HEK293 (cell line): ENCODE results near the gene ITFG2.
"Not testable (repeated sequence)": the region's sequence is repeated elsewhere in the genome, so short reads cannot be mapped to it uniquely, and the experiment has no call there.

Experiments
- CTCF ChIA-PET: fragments of 350-600 bp; formaldehyde crosslinking; extraction: SDS; loops from one replicate; lab custom pipeline; 2021; ENCODE audit warnings: antibody characterized with exemption; lab: Yijun Ruan, JAX
- POLR2A ChIA-PET: fragments of 300-600 bp; formaldehyde crosslinking; extraction: SDS; loops from one replicate; lab custom pipeline; 2020; ENCODE audit warnings: antibody characterized with exemption, inconsistent platforms; lab: Yijun Ruan, JAX
- H3K27ac ChIP-seq: fragments of 200-500 bp; sonication (Bioruptor generic); 2 replicates; pipeline ENCODE4 v1.5.1; 2014; ENCODE audit warnings: low read depth, low read length, control low read depth, inconsistent platforms; ENCODE audit errors: extremely low read depth
- H3K36me3 ChIP-seq, 2 experiments: fragments of 200-500 bp in 1 of 2; sonication (Bioruptor generic) in 1 of 2; 1 replicate in 1 of 2; 2 replicates in 1 of 2; pipeline ENCODE4 v1.5.1; 2014 to 2017; ENCODE audit warnings: inconsistent platforms in 2 of 2, low read length in 2 of 2; ENCODE audit not compliant: control insufficient read depth in 2 of 2, insufficient read depth in 1 of 2
- H3K4me1 ChIP-seq: fragments of 200-500 bp; sonication (Bioruptor generic); 2 replicates; pipeline ENCODE4 v1.5.1; 2014; ENCODE audit warnings: mild to moderate bottlenecking, low read length, inconsistent platforms; ENCODE audit not compliant: control insufficient read depth, insufficient read depth
- H3K4me3 ChIP-seq: 2 replicates; pipeline ENCODE4 v1.5.1; 2011; ENCODE audit warnings: low read depth, mild to moderate bottlenecking, control low read depth, low read length, moderate library complexity
- H3K9me3 ChIP-seq: fragments of 200-500 bp; sonication (Bioruptor generic); 2 replicates; pipeline ENCODE4 v1.5.1; 2014; ENCODE audit warnings: low read depth, low read length, inconsistent platforms; ENCODE audit not compliant: control insufficient read depth, insufficient read depth
- KLF1 ChIP-seq: fragments of 450-650 bp; formaldehyde crosslinking; IDR thresholded peaks from 2 replicates; pipeline ENCODE4 v1.5.1; 2016; ENCODE audit warnings: missing biosample characterization, missing genetic modification characterization
- ZNF121 ChIP-seq: fragments of 450-650 bp; formaldehyde crosslinking; IDR thresholded peaks from 2 replicates; pipeline ENCODE4 v1.5.1; 2016; ENCODE audit warnings: missing biosample characterization, missing genetic modification characterization
- ZNF133 ChIP-seq: fragments of 450-650 bp; formaldehyde crosslinking; IDR thresholded peaks from 2 replicates; pipeline ENCODE4 v1.5.1; 2016; ENCODE audit warnings: missing biosample characterization, missing genetic modification characterization
- ZNF175 ChIP-seq: fragments of 450-650 bp; formaldehyde crosslinking; IDR thresholded peaks from 2 replicates; pipeline ENCODE4 v1.5.1; 2016; ENCODE audit warnings: missing biosample characterization, missing genetic modification characterization
- ZNF274 ChIP-seq, 2 experiments: fragments of 200-500 bp in 1 of 2; fragments of 450-650 bp in 1 of 2; sonication (Bioruptor generic) in 1 of 2; formaldehyde crosslinking in 1 of 2; IDR thresholded peaks; 2 replicates each; pipeline versions ENCODE4 v1.5.1 to v1.6.1; 2014 to 2016; ENCODE audit warnings: borderline replicate concordance in 1 of 2, inconsistent platforms in 1 of 2, low read length in 1 of 2, missing biosample characterization in 1 of 2, missing genetic modification characterization in 1 of 2
- ZNF366 ChIP-seq: fragments of 450-650 bp; formaldehyde crosslinking; conservative IDR thresholded peaks from 2 replicates; pipeline ENCODE4 v1.5.1; 2016; ENCODE audit warnings: missing biosample characterization, missing genetic modification characterization
- ZNF664 ChIP-seq: fragments of 450-650 bp; formaldehyde crosslinking; IDR thresholded peaks from 2 replicates; pipeline ENCODE4 v1.5.1; 2016; ENCODE audit warnings: missing biosample characterization, missing genetic modification characterization
- ZNF701 ChIP-seq: fragments of 450-650 bp; formaldehyde crosslinking; IDR thresholded peaks from 2 replicates; pipeline ENCODE4 v1.5.1; 2016; ENCODE audit warnings: missing biosample characterization, missing genetic modification characterization
- ZNF768 ChIP-seq: fragments of 450-650 bp; formaldehyde crosslinking; IDR thresholded peaks from 2 replicates; pipeline ENCODE4 v1.5.1; 2018; ENCODE audit warnings: missing biosample characterization, mild to moderate bottlenecking, missing genetic modification characterization
- ZNF830 ChIP-seq: fragments of 450-650 bp; IDR thresholded peaks from 2 replicates; pipeline ENCODE4 v1.5.0; 2018; ENCODE audit warnings: missing biosample characterization, missing genetic modification characterization, low read depth, mild to moderate bottlenecking, moderate library complexity
- TF ChIP-seq, protein P1 (sequence below): fragments of 450-650 bp; formaldehyde crosslinking; conservative IDR thresholded peaks from 2 replicates; pipeline ENCODE4 v1.5.1; 2016; ENCODE audit warnings: low read depth, missing biosample characterization, missing genetic modification characterization
- TF ChIP-seq, protein P2 (sequence below): fragments of 450-650 bp; formaldehyde crosslinking; IDR thresholded peaks from 2 replicates; pipeline ENCODE4 v1.5.1; 2016; ENCODE audit warnings: missing biosample characterization, missing genetic modification characterization
- TF ChIP-seq, protein P3 (sequence below): fragments of 450-650 bp; formaldehyde crosslinking; IDR thresholded peaks from 2 replicates; pipeline ENCODE4 v1.5.1; 2016; ENCODE audit warnings: missing biosample characterization, missing genetic modification characterization

The ITFG2 gene

DNA sequence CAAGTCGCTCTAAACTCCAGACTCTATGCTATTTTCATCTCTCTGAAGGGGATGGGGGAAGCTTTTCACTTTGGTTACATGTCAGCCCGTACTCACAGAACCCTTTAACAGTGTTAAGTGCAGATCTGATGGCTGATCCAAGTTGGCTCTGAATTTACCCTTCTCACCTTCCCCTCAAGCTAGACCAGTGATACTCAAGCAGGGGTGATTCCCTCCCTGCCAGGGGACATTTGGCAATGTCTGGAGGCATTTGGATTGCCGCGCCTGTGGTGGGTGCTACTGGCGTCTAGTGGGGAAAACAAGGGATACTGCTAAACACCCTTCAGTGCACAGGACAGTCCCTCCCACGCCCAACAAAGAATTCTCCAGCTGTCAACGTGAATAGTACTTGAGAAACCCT is 50.4 kb downstream of the ITFG2 start (continued):
- TF ChIP-seq, protein P1, sequence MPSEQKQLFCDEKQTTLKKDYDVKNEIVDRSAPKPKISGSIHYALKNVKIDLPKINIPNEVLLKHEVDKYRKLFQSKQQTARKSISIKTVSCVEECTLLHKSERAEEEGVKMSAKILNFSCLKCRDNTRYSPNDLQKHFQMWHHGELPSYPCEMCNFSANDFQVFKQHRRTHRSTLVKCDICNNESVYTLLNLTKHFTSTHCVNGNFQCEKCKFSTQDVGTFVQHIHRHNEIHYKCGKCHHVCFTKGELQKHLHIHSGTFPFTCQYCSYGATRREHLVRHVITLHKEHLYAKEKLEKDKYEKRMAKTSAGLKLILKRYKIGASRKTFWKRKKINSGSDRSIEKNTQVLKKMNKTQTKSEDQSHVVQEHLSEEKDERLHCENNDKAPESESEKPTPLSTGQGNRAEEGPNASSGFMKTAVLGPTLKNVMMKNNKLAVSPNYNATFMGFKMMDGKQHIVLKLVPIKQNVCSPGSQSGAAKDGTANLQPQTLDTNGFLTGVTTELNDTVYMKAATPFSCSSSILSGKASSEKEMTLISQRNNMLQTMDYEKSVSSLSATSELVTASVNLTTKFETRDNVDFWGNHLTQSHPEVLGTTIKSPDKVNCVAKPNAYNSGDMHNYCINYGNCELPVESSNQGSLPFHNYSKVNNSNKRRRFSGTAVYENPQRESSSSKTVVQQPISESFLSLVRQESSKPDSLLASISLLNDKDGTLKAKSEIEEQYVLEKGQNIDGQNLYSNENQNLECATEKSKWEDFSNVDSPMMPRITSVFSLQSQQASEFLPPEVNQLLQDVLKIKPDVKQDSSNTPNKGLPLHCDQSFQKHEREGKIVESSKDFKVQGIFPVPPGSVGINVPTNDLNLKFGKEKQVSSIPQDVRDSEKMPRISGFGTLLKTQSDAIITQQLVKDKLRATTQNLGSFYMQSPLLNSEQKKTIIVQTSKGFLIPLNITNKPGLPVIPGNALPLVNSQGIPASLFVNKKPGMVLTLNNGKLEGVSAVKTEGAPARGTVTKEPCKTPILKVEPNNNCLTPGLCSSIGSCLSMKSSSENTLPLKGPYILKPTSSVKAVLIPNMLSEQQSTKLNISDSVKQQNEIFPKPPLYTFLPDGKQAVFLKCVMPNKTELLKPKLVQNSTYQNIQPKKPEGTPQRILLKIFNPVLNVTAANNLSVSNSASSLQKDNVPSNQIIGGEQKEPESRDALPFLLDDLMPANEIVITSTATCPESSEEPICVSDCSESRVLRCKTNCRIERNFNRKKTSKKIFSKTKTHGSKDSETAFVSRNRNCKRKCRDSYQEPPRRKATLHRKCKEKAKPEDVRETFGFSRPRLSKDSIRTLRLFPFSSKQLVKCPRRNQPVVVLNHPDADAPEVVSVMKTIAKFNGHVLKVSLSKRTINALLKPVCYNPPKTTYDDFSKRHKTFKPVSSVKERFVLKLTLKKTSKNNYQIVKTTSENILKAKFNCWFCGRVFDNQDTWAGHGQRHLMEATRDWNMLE = no peak
- TF ChIP-seq ZNF366 = no peak
- no peak for TF ChIP-seq ZNF664 (tag by site-specific recombination)
- TF ChIP-seq, protein P2, sequence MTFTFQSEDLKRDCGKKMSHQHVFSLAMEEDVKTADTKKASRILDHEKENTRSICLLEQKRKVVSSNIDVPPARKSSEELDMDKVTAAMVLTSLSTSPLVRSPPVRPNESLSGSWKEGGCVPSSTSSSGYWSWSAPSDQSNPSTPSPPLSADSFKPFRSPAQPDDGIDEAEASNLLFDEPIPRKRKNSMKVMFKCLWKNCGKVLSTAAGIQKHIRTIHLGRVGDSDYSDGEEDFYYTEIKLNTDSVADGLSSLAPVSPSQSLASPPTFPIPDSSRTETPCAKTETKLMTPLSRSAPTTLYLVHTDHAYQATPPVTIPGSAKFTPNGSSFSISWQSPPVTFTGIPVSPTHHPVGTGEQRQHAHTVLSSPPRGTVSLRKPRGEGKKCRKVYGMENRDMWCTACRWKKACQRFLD (tag by site-specific recombination) = no peak
- TF ChIP-seq, protein P3, sequence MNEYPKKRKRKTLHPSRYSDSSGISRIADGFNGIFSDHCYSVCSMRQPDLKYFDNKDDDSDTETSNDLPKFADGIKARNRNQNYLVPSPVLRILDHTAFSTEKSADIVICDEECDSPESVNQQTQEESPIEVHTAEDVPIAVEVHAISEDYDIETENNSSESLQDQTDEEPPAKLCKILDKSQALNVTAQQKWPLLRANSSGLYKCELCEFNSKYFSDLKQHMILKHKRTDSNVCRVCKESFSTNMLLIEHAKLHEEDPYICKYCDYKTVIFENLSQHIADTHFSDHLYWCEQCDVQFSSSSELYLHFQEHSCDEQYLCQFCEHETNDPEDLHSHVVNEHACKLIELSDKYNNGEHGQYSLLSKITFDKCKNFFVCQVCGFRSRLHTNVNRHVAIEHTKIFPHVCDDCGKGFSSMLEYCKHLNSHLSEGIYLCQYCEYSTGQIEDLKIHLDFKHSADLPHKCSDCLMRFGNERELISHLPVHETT (tag by site-specific recombination) = no peak
- TF ChIP-seq ZNF768 (tag by site-specific recombination) = no peak
- TF ChIP-seq ZNF274 (IDR thresholded peaks at IDR 0.05; ENCODE audit: low read length) = no peak
- TF ChIP-seq ZNF274 (tag by site-specific recombination; IDR thresholded peaks at IDR 0.05; ENCODE audit: borderline replicate concordance) = no peak
- no peak for TF ChIP-seq ZNF701
- TF ChIP-seq ZNF175 = no peak
- no peak for TF ChIP-seq KLF1 (tag by site-specific recombination)

DNA sequence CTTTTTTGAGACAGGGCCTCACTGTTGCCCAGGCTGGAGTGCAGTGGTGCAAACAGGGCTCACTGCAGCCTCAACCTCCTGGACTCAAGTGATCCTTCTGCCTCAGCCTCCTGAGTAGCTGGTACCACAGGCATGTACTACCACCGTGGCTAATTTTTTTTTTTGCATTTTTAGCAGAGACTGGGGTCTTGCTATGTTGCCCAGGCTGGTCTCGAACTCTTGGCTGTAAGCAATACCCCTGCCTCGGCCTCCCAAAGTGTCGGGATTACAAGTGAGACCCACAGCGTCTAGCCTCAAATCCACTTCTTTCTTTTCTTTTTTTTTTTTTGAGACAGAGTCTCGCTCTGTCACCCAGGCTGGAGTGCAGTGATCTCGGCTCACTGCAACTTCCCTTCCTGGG is 50.9 kb downstream of the ITFG2 start:
- CTCF ChIA-PET = interaction anchor here (0.5 to 1.7 kb wide), 6 partner anchors 9 to 171 kb away, joined by 3 to 8 read pairs (median 4); partner anchors contain the start of gene TULP3

DNA sequence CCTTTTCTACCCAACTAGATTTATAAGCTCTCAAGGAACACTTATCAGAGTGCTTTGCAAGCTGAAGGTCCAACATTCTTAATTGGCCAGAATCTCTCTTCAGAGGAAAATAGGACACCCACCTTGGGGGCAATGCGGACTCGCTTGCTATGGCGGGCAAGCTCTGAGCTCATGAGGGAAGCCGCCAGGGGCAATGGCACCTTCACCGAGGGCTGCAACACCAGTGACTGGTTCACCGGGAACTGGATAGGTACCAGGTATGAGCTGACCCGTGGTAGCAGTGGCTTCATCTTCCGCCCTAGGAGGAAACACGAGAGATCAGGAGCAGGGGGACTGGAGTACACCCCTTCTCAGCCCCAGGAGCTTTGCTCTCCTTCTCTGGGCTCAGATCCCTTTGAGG is 51.7 kb downstream of the ITFG2 start:
- POLR2A ChIA-PET = interaction anchor here (1.3 to 1.5 kb wide), 3 partner anchors 9 to 13 kb away, joined by 4 to 7 read pairs (median 5); partner anchors contain the start of genes FOXM1 and RHNO1
- TF ChIP-seq ZNF830 (tag by site-specific recombination) (no peak), ZNF133 (tag by site-specific recombination) (0 out of 2 replicates have a peak, but pooled peaks have one; percentile 21)

More for the DNA sequence above, 50.9 kb downstream of the ITFG2 start:
- H3K36me3 ChIP-seq = peaks cover 70 to 92% of the 10 kb centered on the region in 2 experiments
- not testable (repeated sequence) for H3K27ac ChIP-seq, H3K4me1 ChIP-seq, H3K9me3 ChIP-seq, H3K4me3 ChIP-seq
- peak; percentile 89 for TF ChIP-seq ZNF121 (tag by site-specific recombination)
- POLR2A ChIA-PET = interaction anchor here (1.3 to 1.5 kb wide), 3 partner anchors 9 to 14 kb away, joined by 4 to 7 read pairs (median 5); partner anchors contain the start of genes FOXM1 and RHNO1

GRCh38 chr12:2868986-2869632 is 56.6 kb downstream of the ITFG2 start:
- H3K27ac ChIP-seq, H3K4me1 ChIP-seq, H3K9me3 ChIP-seq, POLR2A ChIA-PET, H3K4me3 ChIP-seq: not testable (repeated sequence)
- CTCF ChIA-PET = interaction anchor here (0.6 to 0.7 kb wide), 2 partner anchors 14 to 310 kb away, joined by 3 read pairs; no protein-coding TSS in a partner anchor
- H3K36me3 ChIP-seq = peaks cover 70 to 96% of the 10 kb centered on the region in 2 experiments

More for the DNA sequence above, 51.7 kb downstream of the ITFG2 start:
- peaks cover 64 to 92% of the 10 kb centered on the region in 2 experiments for H3K36me3 ChIP-seq
- no peaks in the 10 kb centered on the region for H3K4me1 ChIP-seq
- H3K9me3 ChIP-seq = no peaks in the 10 kb centered on the region
- H3K27ac ChIP-seq = no peak overlapping the region
- no peak overlapping the region for H3K4me3 ChIP-seq
- CTCF ChIA-PET = interaction anchor here (0.7 to 1.7 kb wide), 4 partner anchors 21 to 1768 kb away, joined by 3 to 5 read pairs (median 3); partner anchors contain the start of gene TULP3
